Adipose tissue (tissue), 3 donors: ENCODE results near the gene UST. TPM values are rescaled to one million over a fixed set of nuclear protein-coding genes. Genes with fewer than 3 reads are reported as not detected.
"Not testable (repeated sequence)": the region's sequence is repeated elsewhere in the genome, so short reads cannot be mapped to it uniquely, and the experiment has no call there.

Experiments used
- H3K27ac ChIP-seq: one replicate; pipeline ENCODE4 v1.5.1; 2013; ENCODE audit warnings: low read depth, low read length
- WGBS, 3 donors: extraction: QIAGEN DNeasy Blood & Tissue Kit; methylation state at CpG; one replicate each; pipeline ENCODE4 v1.1.7; 2013; 5-methylcytosine and 5-hydroxymethylcytosine counted together
- polyA plus RNA-seq, 3 donors: library from polyadenylated mRNA; stranded (reverse); fragments of 200-250 nt; gene quantifications; one replicate each; pipeline ENCODE4 v1.2.3, GENCODE V29; 2013
- donor health status: healthy with polysubstance abuse.
- donor health status: Bipolar disorder and iron deficiency.
- donor health status: healthy.

Gene UST
- polyA plus RNA-seq, 3 donors = 2.4 to 17.9 (median 6.5) TPM

- WGBS, 3 donors = 96 to 100% (median 100%) methylated on average over 4 of the region's 4 CpGs
- H3K27ac ChIP-seq = no peak overlapping the region
Observed at GRCh38 chr6:148873154-148873553, 126.3 kb downstream of the UST start.

- WGBS, 3 donors = 65 to 91% (median 88%) methylated on average over 5 of the region's 5 CpGs
- H3K27ac ChIP-seq = no peak overlapping the region
Observed at GRCh38 chr6:148873868-148874267, 127.0 kb downstream of the UST start.

GRCh38 chr6:148874698-148875293 is 128.0 kb downstream of the UST start:
- 28 to 71% (median 52%) methylated on average over 9 of the region's 9 CpGs for WGBS, 3 donors
- no peak overlapping the region for H3K27ac ChIP-seq

GRCh38 chr6:148878683-148879082 is 131.9 kb downstream of the UST start:
- H3K27ac ChIP-seq = no peak overlapping the region
- WGBS, 3 donors = 71 to 83% (median 82%) methylated on average over 5 of the region's 5 CpGs

- not testable (repeated sequence) for H3K27ac ChIP-seq
- WGBS, 3 donors = 92 to 98% (median 93%) methylated on average over 7 of the region's 7 CpGs
Observed at GRCh38 chr6:148880742-148881141, 133.9 kb downstream of the UST start.

GRCh38 chr6:148881593-148882311 is 134.9 kb downstream of the UST start:
- WGBS, 3 donors = 71 to 81% (median 80%) methylated on average over 9 of the region's 9 CpGs
- no peak overlapping the region for H3K27ac ChIP-seq

- 59 to 88% (median 70%) methylated on average over 2 of the region's 2 CpGs for WGBS, 3 donors
- H3K27ac ChIP-seq = no peak overlapping the region
Observed at GRCh38 chr6:148883270-148883669, 136.4 kb downstream of the UST start.

GRCh38 chr6:148884461-148884860 is 137.6 kb downstream of the UST start:
- no peak overlapping the region for H3K27ac ChIP-seq

GRCh38 chr6:148885136-148885865 is 138.5 kb downstream of the UST start:
- no peak overlapping the region for H3K27ac ChIP-seq
- WGBS, 3 donors = 80 to 84% (median 81%) methylated on average over 6 of the region's 6 CpGs

More at GRCh38 chr6:148884461-148884860, 137.6 kb downstream of the UST start:
- 90 to 91% (median 91%) methylated on average over 2 of the region's 2 CpGs for WGBS, 3 donors

GRCh38 chr6:148885925-148886845 is 139.4 kb downstream of the UST start:
- 86 to 90% (median 87%) methylated on average over 7 of the region's 7 CpGs for WGBS, 3 donors
- no peak overlapping the region for H3K27ac ChIP-seq

GRCh38 chr6:148887181-148887580 is 140.4 kb downstream of the UST start:
- H3K27ac ChIP-seq = no peak overlapping the region
- WGBS, 3 donors = 36 to 86% (median 79%) methylated on average over 3 of the region's 3 CpGs

- no peak overlapping the region for H3K27ac ChIP-seq
- WGBS, 3 donors = 51 to 60% (median 57%) methylated on average over 3 of the region's 3 CpGs
Observed at GRCh38 chr6:148888856-148889255, 142.0 kb downstream of the UST start.

GRCh38 chr6:148890096-148890495 is 143.3 kb downstream of the UST start:
- H3K27ac ChIP-seq = no peak overlapping the region
- WGBS, 3 donors = 42 to 80% (median 53%) methylated on average over 3 of the region's 3 CpGs

GRCh38 chr6:148890652-148891404 is 144.0 kb downstream of the UST start:
- 63 to 80% (median 66%) methylated on average over 13 of the region's 13 CpGs for WGBS, 3 donors

GRCh38 chr6:148891405-148891783 is 144.6 kb downstream of the UST start:
- 39 to 80% (median 70%) methylated on average over 1 of the region's 1 CpG for WGBS, 3 donors
- H3K27ac ChIP-seq = no peak overlapping the region

More at GRCh38 chr6:148890652-148891404, 144.0 kb downstream of the UST start:
- H3K27ac ChIP-seq = no peak overlapping the region

- no peak overlapping the region for H3K27ac ChIP-seq
Observed at GRCh38 chr6:148892247-148892646, 145.4 kb downstream of the UST start.

GRCh38 chr6:148893073-148893472 is 146.2 kb downstream of the UST start:
- 75 to 95% (median 75%) methylated on average over 2 of the region's 2 CpGs for WGBS, 3 donors
- no peak overlapping the region for H3K27ac ChIP-seq

GRCh38 chr6:148893481-148893880 is 146.7 kb downstream of the UST start:
- WGBS, 3 donors = 64 to 96% (median 83%) methylated on average over 2 of the region's 2 CpGs
- no peak overlapping the region for H3K27ac ChIP-seq
